Cardiac fibroblast (primary cell): ENCODE data around the gene PLEKHA6.

Experiments
- DNase-seq, 2 donors: peaks; one replicate each; pipeline versions ENCODE4 v3.0.0 to v3.0.0-alpha.2; 2010; ENCODE audit warnings: low read depth in 2 of 2
- H3K4me3 ChIP-seq, 2 donors: replicated peaks in 1 of 2; 1 replicate in 1 of 2; 2 replicates in 1 of 2; pipeline ENCODE4 v1.5.1; 2011; ENCODE audit warnings: low read depth in 2 of 2, low read length in 2 of 2, mild to moderate bottlenecking in 2 of 2, moderate library complexity in 1 of 2
- CTCF ChIP-seq: IDR thresholded peaks from one replicate; pipeline ENCODE4 v1.5.1; 2011; ENCODE audit warnings: low read depth, mild to moderate bottlenecking, low read length, inconsistent platforms

PLEKHA6 gene

GRCh38 chr1:204293605-204294337 is 66.0 kb downstream of the PLEKHA6 start:
- TF ChIP-seq CTCF: no peak
- no peak overlapping the region for H3K4me3 ChIP-seq
- peak; percentile 54 to 74 for DNase-seq

DNA sequence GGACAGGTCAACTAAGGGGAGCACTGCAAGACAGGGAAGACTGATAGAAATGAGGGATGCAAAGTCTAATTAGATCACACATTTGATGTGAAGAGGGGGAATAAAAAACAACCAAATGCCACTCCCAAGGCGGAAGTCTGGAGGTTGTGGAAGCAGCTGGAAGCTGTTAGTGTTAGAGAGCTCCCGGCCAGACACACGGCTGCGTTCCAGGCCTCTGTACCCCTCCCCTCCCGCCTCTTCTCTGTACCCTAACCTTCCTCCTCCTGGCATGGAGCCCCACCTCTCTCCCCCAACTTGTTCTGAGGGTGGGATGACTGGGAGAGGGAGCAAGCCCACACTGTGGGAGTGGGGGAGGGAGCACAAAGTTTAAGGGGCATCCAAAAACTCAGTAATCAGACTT is 67.0 kb downstream of the PLEKHA6 start:
- no peak for DNase-seq

DNA sequence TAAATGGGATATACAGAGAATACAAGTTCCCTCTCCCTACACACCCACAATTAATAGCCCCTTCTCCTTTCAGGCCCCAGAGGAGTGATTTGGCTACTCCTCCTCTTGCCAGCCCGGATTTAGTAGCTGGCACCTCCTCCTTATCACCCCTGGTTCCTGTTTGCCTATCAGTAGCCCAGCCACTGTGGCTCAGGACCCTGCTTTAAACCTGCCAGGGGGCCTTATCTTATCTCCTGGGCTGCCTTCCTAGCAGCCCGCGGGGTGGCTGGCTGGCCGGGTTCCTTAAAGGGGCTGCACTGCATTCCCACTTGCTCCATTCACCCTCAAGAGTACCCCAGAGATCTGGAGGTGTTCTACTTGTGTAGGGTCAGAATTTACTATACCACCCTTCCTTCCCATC is 70.4 kb downstream of the PLEKHA6 start:
- no peak for TF ChIP-seq CTCF
- DNase-seq: no peak
- H3K4me3 ChIP-seq: no peak overlapping the region

More for the DNA sequence above, 67.0 kb downstream of the PLEKHA6 start:
- no peak for TF ChIP-seq CTCF
- H3K4me3 ChIP-seq: no peak overlapping the region

GRCh38 chr1:204288021-204288588 is 71.6 kb downstream of the PLEKHA6 start:
- DNase-seq: peak; percentile 17 to 52
- TF ChIP-seq CTCF: no peak
- no peak overlapping the region for H3K4me3 ChIP-seq

- peak in 1 of 2 donors; percentile 12 for DNase-seq
- H3K4me3 ChIP-seq: no peak overlapping the region
- no peak for TF ChIP-seq CTCF
Measured at GRCh38 chr1:204287466-204287891, 72.2 kb downstream of the PLEKHA6 start.

- no peak for TF ChIP-seq CTCF
- H3K4me3 ChIP-seq: no peak overlapping the region
- no peak for DNase-seq
Measured at GRCh38 chr1:204286831-204287421, 72.8 kb downstream of the PLEKHA6 start.
